Right cardiac atrium (tissue), 5 donors: Measurements from ENCODE around the gene ARHGAP1. TPM values are rescaled to one million over a fixed set of nuclear protein-coding genes. Genes with fewer than 3 reads are reported as not detected.

Source experiments
- ATAC-seq, 2 donors: fragments of 200-7000 bp; cut with Tn5 transposase; one replicate each; pipeline versions ENCODE4 v1.8.0 to v1.9.1; 2020; ENCODE audit warnings: moderate library complexity in 2 of 2, mild to moderate bottlenecking in 1 of 2
- DNase-seq, 3 donors: peaks; one replicate each; pipeline ENCODE4 v3.0.0-alpha.2; 2020
- H3K27ac ChIP-seq: one replicate; pipeline ENCODE4 v1.5.1; 2013; ENCODE audit warnings: mild to moderate bottlenecking, low read length, control low read depth, moderate library complexity
- H3K27me3 ChIP-seq: one replicate; pipeline ENCODE4 v1.6.1; 2013; ENCODE audit not compliant: control insufficient read depth, insufficient read depth
- H3K4me1 ChIP-seq: one replicate; pipeline ENCODE4 v1.6.1; 2013; ENCODE audit warnings: low read length; ENCODE audit not compliant: control insufficient read depth, insufficient read depth
- H3K4me3 ChIP-seq: one replicate; pipeline ENCODE4 v1.5.1; 2013; ENCODE audit warnings: low read length, control low read depth
- H3K9me3 ChIP-seq: one replicate; pipeline ENCODE4 v1.6.1; 2013; ENCODE audit warnings: low read length; ENCODE audit not compliant: control insufficient read depth
- WGBS: extraction: QIAGEN DNeasy Blood & Tissue Kit; methylation state at CpG from one replicate; pipeline ENCODE4 v1.1.7; 2013; 5-methylcytosine and 5-hydroxymethylcytosine counted together
- intact Hi-C, 4 donors: fragments of 100-400 bp; cut with DNase I; formaldehyde crosslinking; loops; one replicate each; pipeline versions ENCODE4 v1.11.0 to v1.14.0; 2022 to 2023
- long read RNA-seq, 4 donors: library from polyadenylated mRNA; unstranded; transcript quantifications; one replicate each; pipeline ENCODE4 v2.0.0, GENCODE V29; 2020 to 2021
- polyA plus RNA-seq: library from polyadenylated mRNA; stranded (reverse); fragments of 200-250 nt; gene quantifications from one replicate; pipeline ENCODE4 v1.2.3, GENCODE V29; 2013
- total RNA-seq, 4 donors: library from RNA; stranded (reverse); fragmentation: NEBNext Ultra II Directional; extraction: Animal tissue kit (Norgen Biotek cat#: 25700); gene quantifications; one replicate each; pipeline ENCODE4 v1.2.1, GENCODE V29; 2021
- donor health status: healthy with polysubstance abuse.
- donor health status: DM: no; HTN: yes; CAD: no.
- donor health status: DM: no; HTN: no; CAD: no.
- donor health status: DM: no; HTN: yes; CAD: no; lungs with severe emphysema.
- donor health status: DM: yes; HTN: yes; CAD: no.

The ARHGAP1 gene
- total RNA-seq (100 to 1,000 TPM; 101 to 112 (median 106) TPM), polyA plus RNA-seq (53.4 TPM)
- long read RNA-seq, donor 1, transcript ARHGAP1-201 (13 exons, 3,375 nt), result major isoform, 13 of 58 reads
- long read RNA-seq, donor 1, partial matches to known transcripts, result 13 of 58 reads
- long read RNA-seq, donor 1, other reads (novel, unspliced or antisense), result 31 of 58 reads
- long read RNA-seq, donor 2, transcript ARHGAP1-201 (13 exons, 3,375 nt), result major isoform, 20 of 50 reads
- long read RNA-seq, donor 2, partial matches to known transcripts, result 7 of 50 reads
- long read RNA-seq, donor 2, other reads (novel, unspliced or antisense), result 23 of 50 reads
- long read RNA-seq, donor 3, transcript ARHGAP1-201 (13 exons, 3,375 nt), result major isoform, 5 of 46 reads
- long read RNA-seq, donor 3, partial matches to known transcripts, result 5 of 46 reads
- long read RNA-seq, donor 3, other reads (novel, unspliced or antisense), result 34 of 46 reads
- long read RNA-seq, donor 4, transcript ARHGAP1-201 (13 exons, 3,375 nt), result major isoform, 12 of 45 reads
- long read RNA-seq, donor 4, partial matches to known transcripts, result 10 of 45 reads
- long read RNA-seq, donor 4, other reads (novel, unspliced or antisense), result 22 of 45 reads

DNA sequence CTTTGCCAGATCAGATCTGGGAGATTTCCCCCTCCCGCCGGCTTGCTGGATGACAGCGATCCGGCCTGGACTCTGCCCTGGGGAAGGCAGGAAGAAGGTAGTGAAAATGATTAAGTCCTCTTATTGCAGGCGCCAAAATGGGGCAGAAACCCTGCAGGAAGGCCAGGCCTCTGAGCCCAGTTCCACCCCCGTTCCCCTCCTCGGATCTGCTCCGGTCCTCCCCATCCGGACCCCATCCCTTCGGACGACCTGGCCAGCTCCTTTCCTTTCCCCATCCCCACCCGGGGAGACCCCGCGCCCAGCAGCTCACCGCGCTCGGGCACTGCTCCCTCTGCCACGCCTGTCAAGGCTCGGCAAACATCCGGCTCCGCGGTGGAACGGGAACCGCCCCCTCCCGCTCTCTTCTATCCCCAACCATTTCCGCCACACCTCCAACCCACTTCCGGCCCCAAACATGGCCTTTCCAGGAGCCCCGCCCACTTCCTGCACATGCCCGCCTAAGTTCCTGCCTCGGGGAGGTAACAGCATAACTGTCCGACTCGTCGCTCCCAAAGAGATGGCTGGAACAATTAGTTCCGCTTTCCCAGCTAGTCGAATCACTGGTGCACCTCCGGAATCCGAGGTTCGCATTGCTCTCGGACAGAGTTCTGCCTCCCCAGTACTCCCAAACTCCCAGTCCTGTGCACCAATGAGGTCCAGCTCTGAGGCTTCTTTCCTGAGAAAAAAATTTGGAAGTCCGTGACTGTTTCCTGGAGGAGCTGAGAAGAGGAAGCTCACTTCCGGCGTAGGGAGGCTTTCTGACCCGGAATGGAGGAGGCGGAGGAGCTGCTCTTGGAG is at the start of gene ARHGAP1, which contains the start of gene ZNF408:
Gene ARHGAP1, minus strand, starts transcription at position 379 of the 837 bp plus-strand sequence. CDS start 4,512 bp downstream, outside the sequence.
Gene ZNF408, plus strand, starts transcription at position 791 of the 837 bp plus-strand sequence. Its CDS starts 17 bp downstream, at position 808.
- intact Hi-C loops, result no loop called here

DNA sequence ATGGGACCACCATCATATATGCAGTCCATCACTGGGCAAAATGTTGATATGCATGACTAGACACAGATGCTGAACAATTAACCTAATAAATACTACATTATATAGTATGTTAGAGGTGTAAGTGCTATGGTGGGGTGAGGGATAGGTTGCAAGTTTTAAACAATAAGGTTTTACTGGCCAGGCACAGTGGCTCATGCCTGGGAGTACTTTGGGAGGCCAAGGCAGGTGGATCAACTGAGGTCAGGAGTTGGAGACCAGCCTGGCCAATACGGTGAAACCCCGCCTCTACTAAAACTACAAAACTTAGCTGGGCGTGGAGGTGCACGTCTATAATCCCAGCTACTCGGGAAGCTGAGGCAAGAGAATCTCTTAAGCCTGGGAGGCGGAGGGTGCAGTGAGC is 46.7 kb upstream of the ARHGAP1 start:
- ATAC-seq (no peak), DNase-seq (no peak)
- Histone ChIP-seq H3K27ac (no peak overlapping the region), H3K27me3 (no peaks in the 10 kb centered on the region), H3K9me3 (no peaks in the 10 kb centered on the region), H3K4me3 (no peak overlapping the region), H3K4me1 (no peaks in the 10 kb centered on the region)
- 93% methylated on average over 6 of the region's 6 CpGs for WGBS
- intact Hi-C loops, result no loop called here

More for the DNA sequence above, at the start of gene ARHGAP1, which contains the start of gene ZNF408:
- peak within 1 kb of the TSS; percentile 91 for H3K4me3 ChIP-seq
- H3K9me3 ChIP-seq, result no peaks in the 10 kb centered on the region
- peak within 1 kb of the TSS; percentile 95 for H3K27ac ChIP-seq
- H3K27me3 ChIP-seq, result no peaks in the 10 kb centered on the region
- peak; percentile 95 to 96 for ATAC-seq
- WGBS, result under 1% methylated on average over 44 of the region's 44 CpGs
- H3K4me1 ChIP-seq, result peaks cover 16% of the 10 kb centered on the region
- DNase-seq, result peak; percentile 99 to 100 (median 100)

DNA sequence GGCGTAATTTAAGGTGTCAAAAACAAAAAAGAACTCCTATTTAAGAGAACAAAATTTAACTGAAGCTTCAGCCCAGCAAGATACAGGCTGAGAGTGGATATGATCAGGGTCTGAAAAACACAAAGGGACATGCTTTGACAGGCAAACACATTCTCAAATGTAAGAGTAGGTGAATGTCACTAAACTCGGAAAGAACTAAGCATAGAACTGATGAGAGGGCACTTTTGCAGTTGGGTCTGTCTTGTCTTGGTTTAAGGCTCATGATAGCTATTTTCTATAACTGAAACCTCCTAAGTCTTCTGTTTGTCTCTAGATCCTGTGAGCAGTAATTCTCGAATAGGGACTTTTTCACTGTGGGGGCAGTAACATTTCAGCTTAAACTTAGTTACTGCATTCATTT is 45.6 kb upstream of the ARHGAP1 start:
- H3K4me3 ChIP-seq, result no peak overlapping the region
- no peak overlapping the region for H3K27ac ChIP-seq
- no peaks in the 10 kb centered on the region for H3K4me1 ChIP-seq
- 94% methylated on average over 3 of the region's 3 CpGs for WGBS
- H3K27me3 ChIP-seq, result no peaks in the 10 kb centered on the region
- intact Hi-C loops, result no loop called here
- H3K9me3 ChIP-seq, result no peaks in the 10 kb centered on the region
- DNase-seq, result no peak
- ATAC-seq, result no peak

DNA sequence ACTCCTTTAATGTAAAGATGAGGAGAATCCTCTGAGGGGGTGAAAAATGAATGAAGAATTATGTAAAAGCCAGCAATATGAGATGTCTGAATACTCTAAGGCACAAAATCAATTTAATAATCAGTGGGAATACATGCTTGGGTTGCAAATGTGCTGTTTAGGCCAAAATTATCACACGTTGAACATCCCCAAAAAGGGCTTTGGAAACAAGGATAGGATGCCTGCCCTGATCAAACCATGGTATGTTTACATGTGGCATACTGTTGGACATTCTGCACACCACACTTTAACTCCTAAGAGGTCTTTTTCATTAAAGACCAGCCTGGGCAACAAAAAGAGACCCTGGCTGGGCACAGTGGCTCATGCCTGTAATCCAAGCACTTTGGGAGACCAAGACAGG is 44.9 kb upstream of the ARHGAP1 start:
- Histone ChIP-seq H3K27me3 (no peaks in the 10 kb centered on the region), H3K9me3 (no peaks in the 10 kb centered on the region), H3K4me3 (no peak overlapping the region), H3K4me1 (no peaks in the 10 kb centered on the region), H3K27ac (no peak overlapping the region)
- DNase-seq (no peak), ATAC-seq (no peak)
- intact Hi-C loops, result no loop called here
- 85% methylated on average over 1 of the region's 1 CpG for WGBS

DNA sequence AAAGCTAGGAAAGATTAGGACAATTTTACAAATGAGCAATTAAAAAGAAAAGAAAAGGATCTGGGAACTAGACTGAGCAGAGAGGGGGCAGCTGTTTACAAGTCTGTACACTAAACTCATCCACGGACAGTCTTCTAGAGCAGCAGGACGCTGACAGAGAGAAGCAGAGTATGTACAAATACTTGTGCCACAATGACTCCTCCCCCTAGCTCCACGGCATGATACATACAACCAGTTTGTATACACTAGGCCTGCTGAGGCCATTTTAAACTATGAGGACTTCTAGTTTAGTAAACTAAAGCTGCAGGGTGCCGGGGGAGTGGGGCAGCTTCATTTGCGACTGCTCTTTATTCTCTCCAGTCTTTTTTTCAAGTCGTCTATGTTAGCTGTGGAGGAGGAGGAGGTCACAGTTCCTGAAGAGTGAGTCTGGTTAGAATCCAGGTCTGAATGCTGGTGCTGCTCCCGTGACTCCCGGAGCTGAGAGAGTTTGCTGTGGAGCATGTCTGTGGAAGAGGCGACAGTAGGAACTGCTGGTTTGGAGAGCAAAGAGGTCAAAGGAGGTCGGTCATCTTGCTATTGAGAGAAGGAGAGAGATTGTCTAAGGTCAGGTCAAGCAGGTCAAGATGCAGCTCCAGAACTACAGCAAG is 43.4 kb upstream of the ARHGAP1 start:
- intact Hi-C loops, result no loop called here
- no peak for ATAC-seq
- Histone ChIP-seq H3K4me3 (no peak overlapping the region), H3K9me3 (no peaks in the 10 kb centered on the region), H3K27me3 (no peaks in the 10 kb centered on the region), H3K27ac (no peak overlapping the region), H3K4me1 (no peaks in the 10 kb centered on the region)
- WGBS, result 81% methylated on average over 10 of the region's 10 CpGs
- DNase-seq, result no peak

DNA sequence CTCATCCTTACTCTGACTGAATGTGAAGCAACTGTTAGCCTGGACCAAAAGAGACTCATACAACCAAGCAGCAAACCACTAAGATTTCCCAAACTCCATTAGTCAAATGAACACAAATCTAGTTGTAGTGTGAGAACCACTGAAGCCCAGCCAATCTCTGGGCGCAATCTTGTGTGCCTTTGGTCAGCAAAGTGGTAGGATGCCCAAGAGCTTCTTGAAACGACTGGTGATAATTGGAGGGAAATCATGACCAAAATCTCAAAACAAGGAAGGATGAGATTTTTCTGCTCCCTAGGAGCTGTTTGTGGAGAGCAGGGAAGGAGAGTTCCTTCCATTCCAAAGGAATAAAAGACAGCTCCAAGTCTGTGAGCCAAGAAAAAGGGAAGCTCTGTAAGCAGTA is 42.6 kb upstream of the ARHGAP1 start:
- DNase-seq (no peak), ATAC-seq (no peak)
- Histone ChIP-seq H3K27ac (no peak overlapping the region), H3K4me3 (no peak overlapping the region), H3K27me3 (no peaks in the 10 kb centered on the region), H3K9me3 (no peaks in the 10 kb centered on the region), H3K4me1 (no peaks in the 10 kb centered on the region)
- 92% methylated on average over 2 of the region's 2 CpGs for WGBS
- intact Hi-C loops, result no loop called here

DNA sequence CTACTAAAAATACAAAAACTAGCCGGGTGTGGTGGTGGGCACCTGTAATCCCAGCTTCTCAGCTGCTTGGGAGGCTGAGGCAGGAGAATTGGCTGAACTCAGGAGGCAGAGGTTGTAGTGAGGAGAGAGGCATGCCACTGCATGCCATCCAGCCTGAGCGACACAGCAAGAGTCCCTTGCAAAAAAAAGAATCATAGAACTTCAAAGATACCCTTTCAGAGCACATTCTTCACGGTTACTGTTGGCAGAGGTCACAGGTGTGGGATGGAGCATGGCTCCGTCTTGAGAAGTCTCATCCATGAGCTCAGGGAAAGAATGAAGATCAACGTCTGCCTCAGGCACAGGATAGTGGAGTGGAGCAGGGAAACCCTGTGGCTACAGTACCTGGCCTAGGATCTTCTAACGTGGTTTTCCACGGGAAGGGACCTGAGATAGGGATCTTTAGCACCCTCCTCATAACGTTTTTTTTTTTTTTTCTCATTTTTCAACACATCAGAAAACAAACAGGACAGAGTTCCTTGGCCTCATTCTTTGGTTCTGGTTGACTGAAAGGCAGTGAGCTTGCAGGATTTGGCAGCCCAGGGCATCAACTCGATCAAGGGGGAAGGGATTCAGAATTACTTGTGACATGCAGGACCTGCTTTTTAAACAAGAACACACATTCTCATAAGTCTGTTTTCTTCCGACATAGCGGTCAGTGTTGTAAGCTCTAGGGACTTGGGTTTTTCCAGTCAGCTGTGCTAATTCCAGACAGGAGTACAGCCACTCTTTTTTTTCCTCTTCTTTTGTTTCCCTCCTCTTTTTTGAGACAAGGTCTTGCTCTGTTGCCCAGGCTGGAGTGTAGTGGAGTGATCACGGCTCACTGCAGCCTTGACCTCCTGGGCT is 41.4 kb upstream of the ARHGAP1 start:
- DNase-seq (no peak), ATAC-seq (no peak)
- H3K27ac ChIP-seq, result no peak overlapping the region
- H3K9me3 ChIP-seq, result no peaks in the 10 kb centered on the region
- intact Hi-C loops, result no loop called here
- no peaks in the 10 kb centered on the region for H3K27me3 ChIP-seq
- no peak overlapping the region for H3K4me3 ChIP-seq
- no peaks in the 10 kb centered on the region for H3K4me1 ChIP-seq
- 75% methylated on average over 12 of the region's 12 CpGs for WGBS

DNA sequence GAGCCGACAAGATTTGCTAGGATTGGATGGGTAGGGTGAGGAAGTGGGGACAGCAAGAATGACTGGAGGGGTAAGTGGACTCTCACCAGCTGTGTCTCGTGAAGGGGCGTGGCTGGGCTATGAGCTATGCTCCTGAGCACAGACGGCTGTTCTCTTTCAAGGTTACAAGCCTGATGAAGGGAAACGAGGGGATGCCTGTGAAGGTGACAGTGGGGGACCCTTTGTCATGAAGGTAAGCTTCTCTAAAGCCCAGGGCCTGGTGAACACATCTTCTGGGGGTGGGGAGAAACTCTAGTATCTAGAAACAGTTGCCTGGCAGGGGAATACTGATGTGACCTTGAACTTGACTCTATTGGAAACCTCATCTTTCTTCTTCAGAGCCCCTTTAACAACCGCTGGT is 38.5 kb upstream of the ARHGAP1 start:
- Histone ChIP-seq H3K27me3 (no peaks in the 10 kb centered on the region), H3K4me3 (no peak overlapping the region), H3K9me3 (no peaks in the 10 kb centered on the region), H3K4me1 (no peaks in the 10 kb centered on the region), H3K27ac (no peak overlapping the region)
- no peak for ATAC-seq
- no peak for DNase-seq
- intact Hi-C loops, result no loop called here
- 76% methylated on average over 6 of the region's 6 CpGs for WGBS

DNA sequence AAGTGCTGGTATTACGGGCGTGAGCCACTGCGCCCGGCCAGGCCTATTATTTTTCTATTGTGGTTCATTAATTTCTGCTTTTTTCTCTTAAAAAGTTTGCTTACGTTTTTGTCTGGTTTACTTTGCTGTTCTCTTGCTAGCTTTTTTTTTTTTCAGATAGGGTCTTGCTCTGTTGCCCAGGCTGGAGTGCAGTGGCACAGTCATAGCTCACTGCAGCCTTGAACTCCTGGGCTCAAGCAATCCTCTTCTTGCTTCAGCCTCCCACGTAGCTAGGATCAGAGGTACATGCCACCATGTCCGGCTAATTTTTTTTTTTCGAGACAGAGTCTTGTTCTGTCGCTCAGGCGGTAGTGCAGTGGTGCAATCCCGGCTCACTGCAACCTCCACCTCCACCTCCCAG is 37.3 kb upstream of the ARHGAP1 start:
- no peak overlapping the region for H3K4me3 ChIP-seq
- no peak overlapping the region for H3K27ac ChIP-seq
- no peak for ATAC-seq
- intact Hi-C loops, result no loop called here
- no peak for DNase-seq
- no peaks in the 10 kb centered on the region for H3K4me1 ChIP-seq
- no peaks in the 10 kb centered on the region for H3K27me3 ChIP-seq
- 93% methylated on average over 11 of the region's 11 CpGs for WGBS
- no peaks in the 10 kb centered on the region for H3K9me3 ChIP-seq

DNA sequence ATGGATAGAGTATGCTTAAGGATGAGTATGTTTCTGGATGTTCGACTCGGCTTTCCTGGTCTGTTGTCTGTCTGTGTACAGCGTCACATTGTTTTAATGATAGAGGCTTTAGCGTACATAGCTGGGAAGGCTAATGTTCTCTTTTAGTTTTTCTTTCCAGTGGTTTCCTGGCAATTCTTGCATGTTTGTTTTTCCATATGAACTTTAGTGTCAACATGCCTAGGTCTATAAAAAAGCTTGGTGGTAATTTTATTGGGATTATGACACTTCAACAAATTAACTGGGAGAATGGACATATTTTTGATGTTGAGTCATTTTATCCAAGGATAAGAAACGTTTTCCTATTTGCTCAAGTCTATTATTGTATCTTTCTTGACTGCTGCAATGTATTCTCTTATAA is 36.2 kb upstream of the ARHGAP1 start:
- Histone ChIP-seq H3K4me3 (no peak overlapping the region), H3K27me3 (no peaks in the 10 kb centered on the region), H3K27ac (no peak overlapping the region), H3K4me1 (no peaks in the 10 kb centered on the region), H3K9me3 (no peaks in the 10 kb centered on the region)
- ATAC-seq (no peak), DNase-seq (no peak)
- intact Hi-C loops, result no loop called here
- 63% methylated on average over 5 of the region's 5 CpGs for WGBS
